ENCODE results near the gene VSIG8. TPM values are rescaled to one million over a fixed set of nuclear protein-coding genes. Genes with fewer than 3 reads are reported as not detected.

Gene VSIG8
- total RNA-seq, 2 experiments from 2014 or later = not detected

DNA sequence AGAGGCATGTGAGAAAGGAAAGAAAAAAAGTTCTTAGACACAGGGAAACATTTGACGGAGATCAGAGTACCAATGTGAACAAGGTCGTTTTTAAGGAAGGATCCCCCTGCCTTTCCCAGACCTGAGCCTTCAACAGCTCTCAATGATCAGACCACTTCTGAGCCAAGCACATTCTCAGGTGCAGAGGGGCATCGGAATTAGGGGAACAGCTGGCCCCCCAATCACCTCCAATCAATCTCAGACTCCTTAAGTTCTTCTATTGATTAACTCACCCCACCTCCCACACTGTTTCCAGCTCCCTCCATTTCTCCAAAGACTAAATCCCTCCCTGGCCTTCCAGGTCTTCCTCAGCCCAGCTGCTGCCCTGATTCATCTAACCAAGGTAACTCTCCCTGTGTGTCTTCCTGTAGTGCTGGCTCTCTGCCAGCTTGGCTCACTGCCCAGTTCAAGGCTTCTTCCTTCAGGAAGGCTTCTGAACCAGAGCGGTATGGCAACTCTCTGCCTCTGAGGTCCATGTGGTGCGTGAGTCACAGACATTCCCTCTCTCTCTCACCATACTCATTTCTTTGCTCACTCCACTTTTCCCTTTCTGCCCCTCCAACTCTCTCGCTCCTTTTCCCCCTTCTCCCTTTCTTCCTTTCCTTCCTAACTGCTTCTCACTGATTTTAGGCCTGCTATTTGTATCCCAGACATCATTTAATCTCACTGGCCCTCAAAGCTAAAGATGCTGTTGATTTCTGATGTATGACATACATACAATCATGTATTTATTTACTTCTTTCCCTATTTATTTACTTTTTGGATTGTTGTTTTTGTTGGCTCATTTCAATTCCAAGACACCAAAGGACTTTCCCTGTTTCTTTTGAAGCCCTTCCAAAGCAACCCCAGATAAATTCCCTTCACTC, 19.4 kb upstream of the VSIG8 start:
- no peak overlapping the region for H3K4me3 Mint-ChIP-seq
- peak; percentile 47 for DNase-seq
- no peaks in the 10 kb centered on the region for H3K4me1 Mint-ChIP-seq (ENCODE audit: low read depth)
- intact Hi-C loops (cut with micrococcal nuclease) = no loop called here
- H3K27ac Mint-ChIP-seq = no peak overlapping the region
- H3K9me3 Mint-ChIP-seq = no peaks in the 10 kb centered on the region
- CTCF ChIA-PET = interaction anchor here (1.0 to 2.3 kb wide), 2 partner anchors 83 kb away, joined by 4 to 6 read pairs; no protein-coding TSS in a partner anchor
- no peaks in the 10 kb centered on the region for H3K36me3 Mint-ChIP-seq (ENCODE audit: low read depth)
- no peaks in the 10 kb centered on the region for H3K27me3 Mint-ChIP-seq (ENCODE audit: low read depth)

DNA sequence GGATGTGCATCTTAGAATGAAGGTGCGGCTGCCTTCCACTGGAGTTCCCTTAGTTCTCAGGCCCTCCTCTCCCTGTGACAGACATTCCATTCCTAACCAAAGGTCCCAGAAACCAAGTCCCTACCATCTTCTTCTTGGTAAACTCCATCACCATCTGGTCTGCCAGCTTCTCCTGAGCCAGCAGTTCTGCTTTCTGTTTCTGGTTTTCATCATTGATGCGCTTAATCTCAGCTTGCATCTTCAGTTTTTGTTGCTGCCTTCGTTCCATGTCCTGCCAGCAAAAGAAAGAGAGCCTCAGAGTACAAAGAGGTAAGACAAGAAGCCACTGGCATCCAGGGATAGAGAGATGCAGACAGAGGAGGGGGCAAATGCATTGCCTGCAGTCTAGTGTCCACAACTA, 18.0 kb upstream of the VSIG8 start:
- Mint-ChIP-seq H3K27ac (no peak overlapping the region), H3K36me3 (ENCODE audit: low read depth) (no peaks in the 10 kb centered on the region), H3K4me1 (ENCODE audit: low read depth) (no peaks in the 10 kb centered on the region), H3K9me3 (no peaks in the 10 kb centered on the region), H3K27me3 (ENCODE audit: low read depth) (no peaks in the 10 kb centered on the region), H3K4me3 (no peak overlapping the region)
- CTCF ChIA-PET = interaction anchor here (0.6 to 2.3 kb wide), 3 partner anchors 12 to 111 kb away, joined by 3 to 6 read pairs (median 5); no protein-coding TSS in a partner anchor
- DNase-seq = no peak
- intact Hi-C loops (cut with micrococcal nuclease) = no loop called here

DNA sequence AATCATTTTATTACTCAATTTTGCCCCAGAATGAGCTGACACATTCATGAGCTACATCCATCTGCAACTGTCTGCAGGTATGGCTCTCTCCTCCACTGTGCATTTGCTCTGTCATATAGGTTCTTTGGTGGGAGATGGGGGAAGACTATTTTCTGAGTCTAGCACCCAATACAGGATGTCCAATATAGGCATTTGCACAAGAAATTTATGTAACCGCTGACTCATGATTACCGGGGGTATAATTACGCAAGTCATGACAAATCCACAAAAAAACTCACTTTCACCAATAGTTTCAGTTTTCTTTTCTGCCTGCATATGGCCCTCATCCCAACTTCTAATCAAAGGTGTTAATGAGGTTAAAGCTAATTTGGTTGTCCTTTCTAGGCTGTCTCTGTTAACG, 17.5 kb upstream of the VSIG8 start:
- Mint-ChIP-seq H3K4me1 (ENCODE audit: low read depth) (no peaks in the 10 kb centered on the region), H3K36me3 (ENCODE audit: low read depth) (no peaks in the 10 kb centered on the region), H3K27me3 (ENCODE audit: low read depth) (no peaks in the 10 kb centered on the region), H3K4me3 (no peak overlapping the region), H3K27ac (no peak overlapping the region), H3K9me3 (no peaks in the 10 kb centered on the region)
- DNase-seq = no peak
- intact Hi-C loops (cut with micrococcal nuclease) = no loop called here
- CTCF ChIA-PET = interaction anchor here (1.5 to 2.5 kb wide), 3 partner anchors 11 to 81 kb away, joined by 3 to 9 read pairs (median 6); no protein-coding TSS in a partner anchor

DNA sequence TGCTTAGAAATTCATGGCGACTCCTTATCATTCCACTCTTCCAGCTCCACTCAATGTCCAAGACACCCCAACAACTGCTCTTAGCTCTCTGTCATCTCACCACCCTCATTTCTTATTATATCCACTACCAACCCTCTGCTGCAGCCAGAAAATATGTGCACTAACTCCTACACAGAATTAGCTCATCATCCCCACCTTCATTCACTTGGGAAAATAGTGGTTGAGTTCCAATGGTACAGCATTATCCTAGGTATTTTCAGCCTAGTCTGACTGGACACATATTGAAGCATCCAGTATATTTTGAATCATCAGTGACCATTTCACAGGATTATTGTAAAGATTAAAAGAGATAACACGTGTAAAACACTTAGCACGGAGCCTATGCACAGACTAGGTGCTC, 16.7 kb upstream of the VSIG8 start:
- Mint-ChIP-seq H3K4me1 (ENCODE audit: low read depth) (no peaks in the 10 kb centered on the region), H3K36me3 (ENCODE audit: low read depth) (no peaks in the 10 kb centered on the region), H3K27ac (no peak overlapping the region), H3K9me3 (no peaks in the 10 kb centered on the region), H3K4me3 (no peak overlapping the region), H3K27me3 (ENCODE audit: low read depth) (no peaks in the 10 kb centered on the region)
- intact Hi-C loops (cut with micrococcal nuclease) = no loop called here
- DNase-seq = no peak
- CTCF ChIA-PET = interaction anchor here (1.1 to 2.5 kb wide), 5 partner anchors 12 to 98 kb away, joined by 3 to 9 read pairs (median 4); partner anchors contain the start of gene DUSP23

DNA sequence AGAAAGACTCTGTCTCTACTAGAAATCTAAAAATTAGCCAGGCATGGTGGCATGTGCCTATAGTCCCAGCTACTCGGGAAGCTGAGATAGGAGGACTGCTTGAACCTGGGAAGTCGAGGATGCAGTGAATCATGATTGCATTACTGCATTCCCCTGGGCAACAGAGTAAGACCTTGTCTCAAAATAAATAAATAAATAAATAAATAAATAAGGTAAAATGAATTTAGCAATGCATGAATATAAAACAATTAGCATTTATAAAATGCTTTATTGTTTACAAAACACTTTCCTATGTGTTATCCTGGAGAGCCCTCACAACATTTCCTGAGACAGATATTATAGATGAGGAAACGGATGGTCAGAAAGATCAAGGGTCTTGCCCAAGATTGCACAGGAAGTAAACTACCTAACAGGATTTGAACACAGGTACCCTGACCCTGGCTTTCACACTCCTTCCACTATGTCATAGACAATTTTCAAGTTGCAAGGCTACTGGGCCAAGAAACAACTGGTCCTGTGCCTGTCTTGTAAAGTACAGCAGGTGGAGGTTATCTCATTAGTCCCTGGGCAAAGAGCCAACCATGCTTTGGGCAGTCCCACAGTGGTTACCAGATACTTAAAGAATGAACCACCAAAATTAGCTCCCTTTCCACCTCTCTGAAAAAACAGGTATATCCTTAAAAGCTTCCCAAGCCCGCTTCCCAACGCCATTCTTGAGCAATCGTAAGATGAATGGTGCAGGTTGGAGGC, 15.4 kb upstream of the VSIG8 start:
- no peak for DNase-seq
- H3K9me3 Mint-ChIP-seq = no peaks in the 10 kb centered on the region
- intact Hi-C loops (cut with micrococcal nuclease) = no loop called here
- H3K27ac Mint-ChIP-seq = no peak overlapping the region
- H3K36me3 Mint-ChIP-seq (ENCODE audit: low read depth) = no peaks in the 10 kb centered on the region
- no peak overlapping the region for H3K4me3 Mint-ChIP-seq
- H3K4me1 Mint-ChIP-seq (ENCODE audit: low read depth) = no peaks in the 10 kb centered on the region
- CTCF ChIA-PET = interaction anchor here (0.9 to 2.5 kb wide), 4 partner anchors 15 to 97 kb away, joined by 4 to 9 read pairs (median 5); partner anchors contain the start of gene DUSP23
- H3K27me3 Mint-ChIP-seq (ENCODE audit: low read depth) = peaks cover 2% of the 10 kb centered on the region

DNA sequence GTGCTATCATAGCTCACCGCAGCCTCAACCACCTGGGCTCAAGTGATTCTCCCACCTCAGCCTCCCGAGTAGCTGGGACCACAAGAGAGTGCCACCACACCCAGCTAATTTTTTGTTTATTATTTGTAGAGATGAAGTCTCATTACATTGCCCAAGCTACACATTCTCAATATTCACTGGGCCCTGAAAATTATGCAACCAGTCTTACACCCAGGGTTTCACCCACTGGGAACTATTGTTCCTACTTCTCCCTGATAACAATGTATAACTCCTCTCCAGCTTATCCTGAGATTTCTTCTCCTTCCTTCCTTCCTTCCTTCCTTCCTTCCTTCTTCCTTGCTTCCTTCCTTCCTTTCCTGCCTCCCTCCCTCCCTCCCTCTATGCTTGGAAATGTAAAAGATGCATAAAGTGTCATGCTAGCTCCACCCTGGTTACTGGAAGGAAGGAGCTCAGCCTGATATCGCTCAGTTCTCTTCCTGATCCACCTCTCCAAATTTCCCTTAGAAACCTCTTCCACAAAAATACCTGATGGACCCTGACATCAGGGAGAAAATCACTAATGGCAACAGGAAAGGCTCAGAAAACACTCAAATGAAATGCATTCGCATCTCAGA, 11.2 kb upstream of the VSIG8 start:
- intact Hi-C loops (cut with micrococcal nuclease) = no loop called here
- Mint-ChIP-seq H3K27me3 (ENCODE audit: low read depth) (peaks cover 4% of the 10 kb centered on the region), H3K4me3 (no peak overlapping the region), H3K27ac (no peak overlapping the region), H3K9me3 (no peaks in the 10 kb centered on the region), H3K4me1 (ENCODE audit: low read depth) (no peaks in the 10 kb centered on the region), H3K36me3 (ENCODE audit: low read depth) (no peaks in the 10 kb centered on the region)
- CTCF ChIA-PET = interaction anchor here (0.6 to 4.9 kb wide), 4 partner anchors 18 to 134 kb away, joined by 3 to 23 read pairs (median 4); no protein-coding TSS in a partner anchor
- DNase-seq = no peak

DNA sequence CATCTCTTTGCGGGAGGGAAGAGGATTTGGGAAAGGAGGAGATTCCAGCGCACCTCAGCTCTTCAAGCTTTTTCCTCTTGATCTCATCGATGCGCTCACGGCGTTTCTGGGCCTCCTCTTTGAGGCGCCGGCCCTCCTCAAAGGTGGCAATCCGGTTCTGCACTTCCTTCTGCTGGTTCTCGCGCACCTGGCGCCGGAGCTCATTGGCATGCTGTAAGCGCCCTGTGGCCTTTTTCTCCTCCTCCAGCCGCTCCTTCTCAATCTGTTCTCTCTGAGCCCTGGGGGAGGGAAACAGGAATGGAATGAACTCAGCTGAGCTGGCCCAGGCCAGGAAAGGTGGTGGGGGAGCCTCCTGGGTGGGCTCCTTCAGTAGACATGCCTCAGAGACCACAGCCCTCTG, 10.4 kb upstream of the VSIG8 start:
- CTCF ChIA-PET = interaction anchor here (0.6 to 4.9 kb wide), 4 partner anchors 20 to 135 kb away, joined by 3 to 23 read pairs (median 4); no protein-coding TSS in a partner anchor
- H3K27me3 Mint-ChIP-seq (ENCODE audit: low read depth) = peaks cover 4% of the 10 kb centered on the region
- intact Hi-C loops (cut with micrococcal nuclease) = no loop called here
- no peaks in the 10 kb centered on the region for H3K9me3 Mint-ChIP-seq
- DNase-seq = no peak
- H3K4me1 Mint-ChIP-seq (ENCODE audit: low read depth) = no peaks in the 10 kb centered on the region
- no peak overlapping the region for H3K4me3 Mint-ChIP-seq
- H3K36me3 Mint-ChIP-seq (ENCODE audit: low read depth) = no peaks in the 10 kb centered on the region
- H3K27ac Mint-ChIP-seq = no peak overlapping the region

DNA sequence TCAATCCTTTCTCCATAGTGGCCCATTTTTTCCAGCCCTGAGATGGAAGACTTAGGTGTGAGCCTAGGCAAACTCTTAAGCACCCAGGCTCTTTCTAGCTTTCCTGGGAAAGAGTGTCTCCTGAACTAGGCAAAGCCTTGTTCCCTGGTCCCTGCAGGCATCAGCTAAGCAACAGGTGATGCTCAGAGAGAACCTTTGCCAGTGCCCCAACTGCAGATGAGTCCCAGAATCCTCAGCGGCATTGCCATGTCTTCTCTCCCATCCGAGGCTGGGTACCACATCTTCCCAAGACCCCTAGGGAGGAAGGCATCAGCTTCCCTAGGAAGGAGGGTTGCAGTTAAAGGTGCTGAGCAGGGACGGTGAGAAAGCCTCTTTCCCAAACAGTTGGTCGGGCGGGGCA, 8.2 kb upstream of the VSIG8 start:
- Mint-ChIP-seq H3K9me3 (no peaks in the 10 kb centered on the region), H3K27me3 (ENCODE audit: low read depth) (peaks cover 4% of the 10 kb centered on the region), H3K4me3 (no peak overlapping the region), H3K36me3 (ENCODE audit: low read depth) (no peaks in the 10 kb centered on the region), H3K4me1 (ENCODE audit: low read depth) (peaks cover 12% of the 10 kb centered on the region), H3K27ac (no peak overlapping the region)
- no peak for DNase-seq
- CTCF ChIA-PET = interaction anchor here (4.9 kb wide), 1 partner anchor 72 kb away, joined by 23 read pairs; no protein-coding TSS in a partner anchor
- intact Hi-C loops (cut with micrococcal nuclease) = no loop called here

DNA sequence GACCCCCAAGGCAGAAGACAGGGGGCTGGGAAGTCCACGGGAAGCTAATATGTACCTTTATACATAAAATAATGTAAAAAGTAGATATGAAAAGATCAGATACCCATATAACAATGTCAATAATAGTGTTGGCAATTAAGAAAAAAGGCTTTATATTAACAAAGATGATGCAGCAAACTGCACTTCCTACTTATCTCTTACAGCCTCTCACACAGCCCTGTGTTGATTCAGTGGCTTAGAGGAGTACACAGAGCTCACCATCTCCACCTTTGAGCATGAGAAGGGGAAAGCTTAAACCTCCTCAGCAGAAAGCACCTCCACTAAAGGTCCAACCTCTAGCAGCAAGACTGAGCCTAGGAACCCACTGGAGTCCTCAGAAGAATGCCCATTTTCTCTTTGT, 7.2 kb upstream of the VSIG8 start:
- no peak overlapping the region for H3K4me3 Mint-ChIP-seq
- H3K9me3 Mint-ChIP-seq = no peaks in the 10 kb centered on the region
- intact Hi-C loops (cut with micrococcal nuclease) = no loop called here
- DNase-seq = no peak
- H3K27ac Mint-ChIP-seq = no peak overlapping the region
- H3K36me3 Mint-ChIP-seq (ENCODE audit: low read depth) = no peaks in the 10 kb centered on the region
- peaks cover 12% of the 10 kb centered on the region for H3K4me1 Mint-ChIP-seq (ENCODE audit: low read depth)
- peaks cover 4% of the 10 kb centered on the region for H3K27me3 Mint-ChIP-seq (ENCODE audit: low read depth)
- CTCF ChIA-PET = interaction anchor here (0.8 to 1.0 kb wide), 2 partner anchors 23 to 71 kb away, joined by 3 read pairs; no protein-coding TSS in a partner anchor

DNA sequence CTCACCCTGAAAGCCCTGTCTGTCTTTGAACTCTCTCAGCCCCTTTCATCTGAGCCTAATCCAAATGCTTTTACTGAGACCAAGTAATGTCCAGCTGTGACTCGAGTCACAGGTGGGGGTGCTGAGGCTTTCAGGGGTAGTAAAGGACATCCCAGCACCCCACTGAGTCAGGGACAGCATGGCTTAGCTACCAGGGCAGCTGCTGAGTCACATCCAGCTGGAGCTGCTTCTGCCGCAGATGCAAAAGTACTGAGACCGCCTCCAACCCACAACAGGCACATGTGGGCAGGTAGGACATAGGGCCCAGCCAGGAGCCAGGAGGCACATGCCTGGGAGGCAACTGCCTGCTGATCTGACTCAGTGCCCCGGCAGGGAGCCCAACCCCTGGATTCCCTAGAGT, 6.7 kb upstream of the VSIG8 start:
- Mint-ChIP-seq H3K9me3 (no peaks in the 10 kb centered on the region), H3K4me1 (ENCODE audit: low read depth) (peaks cover 12% of the 10 kb centered on the region), H3K27me3 (ENCODE audit: low read depth) (peaks cover 4% of the 10 kb centered on the region), H3K4me3 (no peak overlapping the region), H3K27ac (no peak overlapping the region), H3K36me3 (ENCODE audit: low read depth) (no peaks in the 10 kb centered on the region)
- peak; percentile 21 for DNase-seq
- intact Hi-C loops (cut with micrococcal nuclease) = no loop called here
- CTCF ChIA-PET = interaction anchor here (0.8 to 1.0 kb wide), 3 partner anchors 23 to 70 kb away, joined by 3 read pairs; no protein-coding TSS in a partner anchor

DNA sequence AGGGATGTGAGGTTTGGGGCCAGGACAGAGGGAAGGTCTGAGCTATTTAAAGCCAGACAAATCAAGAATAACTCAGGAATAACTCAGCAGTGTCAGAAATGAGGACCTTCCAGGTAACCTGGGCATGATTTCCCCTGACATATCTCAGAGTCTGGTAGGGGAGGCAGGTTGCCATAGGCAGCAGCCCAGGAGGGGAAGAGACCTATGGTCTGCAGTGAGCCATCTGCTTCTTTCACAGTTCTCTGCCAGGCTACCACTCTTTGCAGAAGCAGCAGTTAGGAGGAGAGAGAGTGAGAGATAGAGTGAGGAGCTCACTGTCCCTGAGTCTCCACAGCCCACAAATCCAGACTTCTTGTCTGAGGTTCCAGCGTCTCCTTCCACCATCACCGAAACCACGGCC, 6.3 kb upstream of the VSIG8 start:
- peaks cover 12% of the 10 kb centered on the region for H3K4me1 Mint-ChIP-seq (ENCODE audit: low read depth)
- H3K9me3 Mint-ChIP-seq = no peaks in the 10 kb centered on the region
- no peak overlapping the region for H3K27ac Mint-ChIP-seq
- CTCF ChIA-PET = interaction anchor here (1.0 to 1.2 kb wide), 3 partner anchors 16 to 70 kb away, joined by 3 read pairs; no protein-coding TSS in a partner anchor
- peaks cover 4% of the 10 kb centered on the region for H3K27me3 Mint-ChIP-seq (ENCODE audit: low read depth)
- intact Hi-C loops (cut with micrococcal nuclease) = no loop called here
- no peak for DNase-seq
- H3K36me3 Mint-ChIP-seq (ENCODE audit: low read depth) = no peaks in the 10 kb centered on the region
- H3K4me3 Mint-ChIP-seq = no peak overlapping the region

DNA sequence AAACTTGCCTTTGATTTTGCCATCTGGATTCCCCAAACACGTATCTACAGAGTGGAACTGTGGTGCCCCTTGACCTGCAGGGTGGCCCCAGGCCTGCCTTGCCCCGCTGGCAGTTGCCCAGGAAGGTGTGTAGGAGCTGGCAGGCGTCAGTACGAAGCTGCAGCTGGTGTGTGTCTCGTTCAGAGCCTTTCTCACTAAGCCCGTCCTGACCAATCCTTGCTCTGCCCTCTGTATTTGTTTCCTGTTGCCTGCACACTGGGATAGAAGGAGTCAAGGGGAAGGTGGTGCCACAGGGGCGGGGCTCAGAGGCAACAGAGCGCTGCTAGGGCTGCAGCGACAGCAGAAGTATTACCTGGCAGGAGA, 5.2 kb upstream of the VSIG8 start:
- CTCF ChIA-PET = interaction anchor here (1.2 to 1.6 kb wide), 2 partner anchors 15 to 138 kb away, joined by 3 read pairs; no protein-coding TSS in a partner anchor
- H3K4me3 Mint-ChIP-seq = no peak overlapping the region
- no peak overlapping the region for H3K27ac Mint-ChIP-seq
- intact Hi-C loops (cut with micrococcal nuclease) = no loop called here
- H3K9me3 Mint-ChIP-seq = no peaks in the 10 kb centered on the region
- DNase-seq = no peak
- peaks cover 2% of the 10 kb centered on the region for H3K27me3 Mint-ChIP-seq (ENCODE audit: low read depth)
- no peaks in the 10 kb centered on the region for H3K36me3 Mint-ChIP-seq (ENCODE audit: low read depth)
- peaks cover 12% of the 10 kb centered on the region for H3K4me1 Mint-ChIP-seq (ENCODE audit: low read depth)

Data from activated naive CD4-positive, alpha-beta T cell treated with anti-CD3 and anti-CD28 coated beads for 36 hours (primary cell).